Astrocyte (in vitro differentiated cells and primary cell): ENCODE results near the gene CIART. TPM values are rescaled to one million over a fixed set of nuclear protein-coding genes. Genes with fewer than 3 reads are reported as not detected.

Experiments
- DNase-seq: peaks from one replicate; pipeline ENCODE4 v3.0.0-alpha.2; 2010; ENCODE audit warnings: low read depth
- FAIRE-seq: peaks from 2 replicates; lab custom pipeline; 2011; peaks lifted over from hg19 to GRCh38; lab: Jason Lieb, UNC
- H2AFZ ChIP-seq: 2 replicates; pipeline ENCODE4 v1.6.0; 2012; ENCODE audit warnings: low read depth, low read length, inconsistent platforms
- H3K27ac ChIP-seq: 2 replicates; pipeline ENCODE4 v1.5.1; 2011; ENCODE audit warnings: low read depth, low read length, inconsistent platforms
- H3K27me3 ChIP-seq: 2 replicates; pipeline ENCODE4 v1.6.0; 2011; ENCODE audit warnings: low read length, inconsistent platforms; ENCODE audit not compliant: insufficient read depth
- H3K36me3 ChIP-seq: 2 replicates; pipeline ENCODE4 v1.5.1; 2011; ENCODE audit warnings: low read length, inconsistent platforms; ENCODE audit not compliant: insufficient read depth
- H3K4me1 ChIP-seq: 2 replicates; pipeline ENCODE4 v1.5.1; 2011; ENCODE audit warnings: low read length, inconsistent platforms; ENCODE audit not compliant: insufficient read depth
- H3K4me2 ChIP-seq: 2 replicates; pipeline ENCODE4 v1.6.0; 2012; ENCODE audit warnings: low read length, inconsistent platforms
- H3K4me3 ChIP-seq: 2 replicates; pipeline ENCODE4 v1.5.1; 2011; ENCODE audit warnings: low read depth, mild to moderate bottlenecking, low read length, inconsistent platforms; ENCODE audit not compliant: insufficient read depth
- H3K79me2 ChIP-seq: 2 replicates; pipeline ENCODE4 v1.6.0; 2012; ENCODE audit warnings: mild to moderate bottlenecking, low read length, inconsistent platforms; ENCODE audit not compliant: insufficient read depth
- H3K9ac ChIP-seq: 2 replicates; pipeline ENCODE4 v1.6.0; 2012; ENCODE audit warnings: mild to moderate bottlenecking, low read length, inconsistent platforms
- H3K9me3 ChIP-seq: 2 replicates; pipeline ENCODE4 v1.5.1; 2012; ENCODE audit warnings: low read depth, mild to moderate bottlenecking, low read length, inconsistent platforms; ENCODE audit not compliant: insufficient read depth
- H4K20me1 ChIP-seq: 2 replicates; pipeline ENCODE4 v1.6.0; 2012; ENCODE audit warnings: low read length, inconsistent platforms; ENCODE audit not compliant: insufficient read depth
- H3K27ac Mint-ChIP-seq: one replicate; pipeline ENCODE4 v1.8.0; 2021; ENCODE audit warnings: mild to moderate bottlenecking, mixed read lengths; ENCODE audit not compliant: unreplicated experiment
- H3K27me3 Mint-ChIP-seq: one replicate; pipeline ENCODE4 v1.8.0; 2021; ENCODE audit warnings: low read depth, mixed read lengths; ENCODE audit not compliant: unreplicated experiment
- H3K36me3 Mint-ChIP-seq: one replicate; pipeline ENCODE4 v1.8.0; 2021; ENCODE audit warnings: low read depth, mixed read lengths; ENCODE audit not compliant: unreplicated experiment
- H3K4me1 Mint-ChIP-seq: one replicate; pipeline ENCODE4 v1.8.0; 2021; ENCODE audit warnings: low read depth, mixed read lengths; ENCODE audit not compliant: unreplicated experiment
- H3K4me3 Mint-ChIP-seq: one replicate; pipeline ENCODE4 v1.8.0; 2021; ENCODE audit warnings: mild to moderate bottlenecking, moderate library complexity, mixed read lengths; ENCODE audit not compliant: unreplicated experiment
- H3K9me3 Mint-ChIP-seq: one replicate; pipeline ENCODE4 v1.8.0; 2021; ENCODE audit warnings: mild to moderate bottlenecking, mixed read lengths; ENCODE audit not compliant: unreplicated experiment
- EZH2 ChIP-seq: IDR thresholded peaks from 2 replicates; pipeline ENCODE4 v1.6.1; 2012; ENCODE audit warnings: mild to moderate bottlenecking, low read length, inconsistent platforms; ENCODE audit not compliant: insufficient read depth
- total RNA-seq: library from RNA; stranded (reverse); gene quantifications from 2 replicates; pipeline ENCODE4 v1.2.1, GENCODE V29; 2021
- TF ChIP-seq, protein P1 (sequence below): IDR thresholded peaks from 2 replicates; pipeline ENCODE4 v1.5.1; 2011; ENCODE audit warnings: low read depth, mild to moderate bottlenecking, inconsistent platforms, low read length, moderate library complexity; ENCODE audit not compliant: insufficient read depth

The CIART gene
- total RNA-seq, 1 donor from 2014 or later, result 4.8 TPM

DNA sequence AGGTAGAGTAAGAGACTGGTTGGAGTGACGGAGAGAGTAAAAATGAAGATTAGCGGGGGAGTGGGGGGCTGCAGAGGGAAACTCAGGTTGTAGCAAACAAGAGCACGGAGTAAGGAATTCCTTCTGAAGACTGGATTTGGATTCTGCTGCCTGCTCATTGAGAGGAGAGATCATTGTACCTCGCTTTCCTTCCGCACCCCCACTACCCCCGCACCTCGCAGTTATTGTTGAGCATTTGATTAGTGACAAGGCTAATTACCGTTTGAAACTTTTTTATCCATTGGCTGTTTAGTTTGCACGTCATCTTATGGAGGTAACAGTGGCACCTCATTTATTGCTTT is 39.4 kb downstream of the CIART start:
- peaks cover 20% of the 10 kb centered on the region for H3K36me3 ChIP-seq
- Mint-ChIP-seq H3K9me3 (peaks cover 2% of the 10 kb centered on the region), H3K27ac (peak overlapping the region; percentile 96), H3K4me1 (peaks cover 3% of the 10 kb centered on the region), H3K4me3 (peak overlapping the region; percentile 100), H3K27me3 (no peaks in the 10 kb centered on the region), H3K36me3 (peaks cover 7% of the 10 kb centered on the region)
- peaks cover 6% of the 10 kb centered on the region for H3K4me1 ChIP-seq
- H3K79me2 ChIP-seq, result peaks cover 53% of the 10 kb centered on the region
- no peaks in the 10 kb centered on the region for H3K9me3 ChIP-seq
- DNase-seq (no peak), FAIRE-seq (no peak)
- peak overlapping the region; percentile 93 for H3K9ac ChIP-seq
- peak overlapping the region; percentile 89 for H2AFZ ChIP-seq
- H3K4me3 ChIP-seq, result peak overlapping the region; percentile 95
- peaks cover 18% of the 10 kb centered on the region for H4K20me1 ChIP-seq
- TF ChIP-seq, protein P1, sequence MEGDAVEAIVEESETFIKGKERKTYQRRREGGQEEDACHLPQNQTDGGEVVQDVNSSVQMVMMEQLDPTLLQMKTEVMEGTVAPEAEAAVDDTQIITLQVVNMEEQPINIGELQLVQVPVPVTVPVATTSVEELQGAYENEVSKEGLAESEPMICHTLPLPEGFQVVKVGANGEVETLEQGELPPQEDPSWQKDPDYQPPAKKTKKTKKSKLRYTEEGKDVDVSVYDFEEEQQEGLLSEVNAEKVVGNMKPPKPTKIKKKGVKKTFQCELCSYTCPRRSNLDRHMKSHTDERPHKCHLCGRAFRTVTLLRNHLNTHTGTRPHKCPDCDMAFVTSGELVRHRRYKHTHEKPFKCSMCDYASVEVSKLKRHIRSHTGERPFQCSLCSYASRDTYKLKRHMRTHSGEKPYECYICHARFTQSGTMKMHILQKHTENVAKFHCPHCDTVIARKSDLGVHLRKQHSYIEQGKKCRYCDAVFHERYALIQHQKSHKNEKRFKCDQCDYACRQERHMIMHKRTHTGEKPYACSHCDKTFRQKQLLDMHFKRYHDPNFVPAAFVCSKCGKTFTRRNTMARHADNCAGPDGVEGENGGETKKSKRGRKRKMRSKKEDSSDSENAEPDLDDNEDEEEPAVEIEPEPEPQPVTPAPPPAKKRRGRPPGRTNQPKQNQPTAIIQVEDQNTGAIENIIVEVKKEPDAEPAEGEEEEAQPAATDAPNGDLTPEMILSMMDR, result no peak
- TF ChIP-seq EZH2, result no peak
- H3K4me2 ChIP-seq, result peak overlapping the region; percentile 91
- no peaks in the 10 kb centered on the region for H3K27me3 ChIP-seq
- H3K27ac ChIP-seq, result peak overlapping the region; percentile 81

DNA sequence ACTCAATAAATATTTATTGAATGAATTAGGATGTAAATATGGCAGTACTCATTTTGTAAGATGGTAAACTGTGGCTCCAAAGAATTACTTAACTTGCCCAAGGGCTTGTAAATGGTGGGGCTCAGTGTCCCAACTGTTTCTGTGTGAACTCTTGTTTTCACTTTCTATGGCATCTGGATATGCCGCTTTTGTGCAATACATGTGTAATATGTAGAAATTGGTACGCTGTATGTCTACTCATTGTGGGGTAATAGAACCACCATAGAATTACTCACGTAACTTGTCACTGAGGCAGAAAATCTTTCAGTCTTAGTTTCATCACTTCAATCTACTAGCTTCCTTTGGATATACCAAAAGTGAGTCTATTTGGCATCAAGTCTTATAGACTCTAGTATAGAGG is 40.0 kb downstream of the CIART start:
- FAIRE-seq (no peak), DNase-seq (no peak)
- Mint-ChIP-seq H3K36me3 (peaks cover 7% of the 10 kb centered on the region), H3K9me3 (peaks cover 2% of the 10 kb centered on the region), H3K27me3 (no peaks in the 10 kb centered on the region), H3K27ac (no peak overlapping the region), H3K4me1 (peaks cover 3% of the 10 kb centered on the region), H3K4me3 (peak overlapping the region; percentile 100)
- Histone ChIP-seq H3K27me3 (no peaks in the 10 kb centered on the region), H3K9ac (peak overlapping the region; percentile 93), H3K36me3 (peaks cover 24% of the 10 kb centered on the region), H3K4me2 (peak overlapping the region; percentile 91), H2AFZ (no peak overlapping the region), H3K79me2 (peaks cover 55% of the 10 kb centered on the region), H4K20me1 (peaks cover 21% of the 10 kb centered on the region), H3K4me1 (peaks cover 6% of the 10 kb centered on the region), H3K4me3 (peak overlapping the region; percentile 95), H3K27ac (peak overlapping the region; percentile 81), H3K9me3 (no peaks in the 10 kb centered on the region)
- no peak for TF ChIP-seq EZH2
- TF ChIP-seq, protein P1, result no peak

DNA sequence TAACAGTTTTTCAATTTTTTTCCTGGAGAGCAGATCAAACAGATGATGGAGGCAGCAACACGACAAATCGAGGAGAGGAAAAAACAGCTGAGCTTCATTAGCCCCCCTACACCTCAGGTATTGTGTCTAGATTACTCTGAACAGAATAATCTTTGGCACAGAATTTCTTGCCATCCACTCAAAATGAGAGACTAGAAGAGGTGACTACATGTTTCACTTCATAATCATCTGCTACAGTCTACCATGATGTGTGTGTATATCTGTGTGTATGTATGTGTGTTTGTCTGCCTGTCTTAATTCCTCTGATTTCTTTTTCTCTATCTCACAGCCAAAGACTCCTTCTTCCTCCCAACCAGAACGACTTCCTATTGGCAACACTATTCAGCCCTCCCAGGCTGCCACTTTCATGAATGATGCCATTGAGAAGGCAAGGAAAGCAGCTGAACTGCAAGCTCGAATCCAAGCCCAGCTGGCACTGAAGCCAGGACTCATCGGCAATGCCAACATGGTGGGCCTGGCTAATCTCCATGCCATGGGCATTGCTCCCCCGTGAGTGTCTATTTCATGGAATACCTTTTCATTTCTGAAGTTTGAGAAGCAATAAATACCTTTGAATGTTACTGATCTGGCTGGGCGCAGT is 50.4 kb downstream of the CIART start:
- Histone ChIP-seq H3K27me3 (no peaks in the 10 kb centered on the region), H3K4me2 (no peak overlapping the region), H4K20me1 (peaks cover 11% of the 10 kb centered on the region), H3K4me1 (no peaks in the 10 kb centered on the region), H3K9ac (no peak overlapping the region), H3K27ac (no peak overlapping the region), H3K9me3 (no peaks in the 10 kb centered on the region), H2AFZ (no peak overlapping the region), H3K4me3 (no peak overlapping the region), H3K36me3 (peaks cover 57% of the 10 kb centered on the region), H3K79me2 (peaks cover 7% of the 10 kb centered on the region)
- H3K36me3 Mint-ChIP-seq, result peaks cover 23% of the 10 kb centered on the region
- H3K27me3 Mint-ChIP-seq, result no peaks in the 10 kb centered on the region
- no peaks in the 10 kb centered on the region for H3K9me3 Mint-ChIP-seq
- no peak for DNase-seq
- FAIRE-seq, result no peak
- H3K27ac Mint-ChIP-seq, result no peak overlapping the region
- no peak overlapping the region for H3K4me3 Mint-ChIP-seq
- TF ChIP-seq, protein P1, result no peak
- TF ChIP-seq EZH2, result no peak
- no peaks in the 10 kb centered on the region for H3K4me1 Mint-ChIP-seq
